Measurements from ENCODE around the gene RAG1. TPM values are rescaled to one million over a fixed set of nuclear protein-coding genes. Genes with fewer than 3 reads are reported as not detected.

The RAG1 gene
- total and polyA plus RNA-seq, 9 of the 15 experiments (the other 6 are each of a cell fraction or from before 2014, with no cell fraction given): 0.49 to 2.5 (median 1.7) TPM

- TF ChIP-seq CEBPZ (IDR thresholded peaks at IDR 0.05; ENCODE audit: borderline replicate concordance, low read depth, low read length): no peak
- TF ChIP-seq ADNP (tag; IDR thresholded peaks at IDR 0.05): no peak
- no peak for TF ChIP-seq TBL1XR1 (IDR thresholded peaks at IDR 0.05; ENCODE audit: low read length in 2 of 2)
- no peak for TF ChIP-seq SMARCA4 (IDR thresholded peaks at IDR 0.05)
- no peak for TF ChIP-seq ZNF217 (CRISPR knock-in tag; IDR thresholded peaks at IDR 0.05)
- no peak for TF ChIP-seq TRIM25 (IDR thresholded peaks at IDR 0.05; ENCODE audit: borderline replicate concordance)
- TF ChIP-seq CCNT2 (IDR thresholded peaks at IDR 0.05; ENCODE audit: borderline replicate concordance, extremely low read depth, insufficient read length, low read depth, low read length): no peak
- TF ChIP-seq ZNF511 (CRISPR knock-in tag; IDR thresholded peaks at IDR 0.05): no peak
Measured at GRCh38 chr11:36619502-36619901, 51.7 kb downstream of the RAG1 start (continued).

All from K562 (cell line).